ENCODE results near the gene ACAP1.

DNA sequence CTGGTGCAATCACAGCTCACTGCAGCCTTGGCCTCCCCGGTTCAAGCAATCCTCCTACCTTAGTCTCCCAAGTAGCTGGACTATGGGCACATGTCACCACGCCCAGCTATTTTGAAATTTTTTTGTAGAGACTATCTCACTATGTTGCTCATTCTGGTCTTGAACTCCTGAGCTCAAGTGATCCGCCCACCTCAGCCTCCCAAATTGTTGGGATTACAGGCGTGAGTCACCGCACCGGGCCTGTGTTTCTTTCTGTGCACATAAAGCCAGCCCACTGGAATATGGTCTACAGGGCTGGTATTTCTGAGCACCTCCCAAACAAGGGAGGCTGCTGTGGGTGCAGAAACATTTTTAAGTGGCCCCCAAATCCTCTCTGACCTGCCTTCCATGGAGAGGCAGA, 27.0 kb downstream of the ACAP1 start:
- TF ChIP-seq, protein P1, sequence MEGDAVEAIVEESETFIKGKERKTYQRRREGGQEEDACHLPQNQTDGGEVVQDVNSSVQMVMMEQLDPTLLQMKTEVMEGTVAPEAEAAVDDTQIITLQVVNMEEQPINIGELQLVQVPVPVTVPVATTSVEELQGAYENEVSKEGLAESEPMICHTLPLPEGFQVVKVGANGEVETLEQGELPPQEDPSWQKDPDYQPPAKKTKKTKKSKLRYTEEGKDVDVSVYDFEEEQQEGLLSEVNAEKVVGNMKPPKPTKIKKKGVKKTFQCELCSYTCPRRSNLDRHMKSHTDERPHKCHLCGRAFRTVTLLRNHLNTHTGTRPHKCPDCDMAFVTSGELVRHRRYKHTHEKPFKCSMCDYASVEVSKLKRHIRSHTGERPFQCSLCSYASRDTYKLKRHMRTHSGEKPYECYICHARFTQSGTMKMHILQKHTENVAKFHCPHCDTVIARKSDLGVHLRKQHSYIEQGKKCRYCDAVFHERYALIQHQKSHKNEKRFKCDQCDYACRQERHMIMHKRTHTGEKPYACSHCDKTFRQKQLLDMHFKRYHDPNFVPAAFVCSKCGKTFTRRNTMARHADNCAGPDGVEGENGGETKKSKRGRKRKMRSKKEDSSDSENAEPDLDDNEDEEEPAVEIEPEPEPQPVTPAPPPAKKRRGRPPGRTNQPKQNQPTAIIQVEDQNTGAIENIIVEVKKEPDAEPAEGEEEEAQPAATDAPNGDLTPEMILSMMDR (IDR thresholded peaks at IDR 0.05; ENCODE audit: insufficient read depth, low read depth, low read length), result no peak
- TF ChIP-seq EZH2 (IDR thresholded peaks at IDR 0.05; ENCODE audit: insufficient read depth, low read length), result no peak
